Common myeloid progenitor, CD34-positive (primary cell): Measurements from ENCODE around the gene CAMTA1.

Source experiments
- CTCF ChIA-PET: fragments of 350-600 bp; sonication (Branson Sonifier 250); formaldehyde crosslinking; loops from one replicate; lab custom pipeline; 2021; ENCODE audit warnings: antibody characterized with exemption; lab: Charles Lee
- POLR2A ChIA-PET: fragments of 350-600 bp; sonication (Branson Sonifier 250); formaldehyde crosslinking; loops from one replicate; lab custom pipeline; 2021; ENCODE audit warnings: antibody characterized with exemption; lab: Charles Lee
- DNase-seq, 3 donors: peaks; one replicate each; pipeline versions ENCODE4 v3.0.0 to v3.0.0-alpha.2; 2013
- H3K27ac ChIP-seq, 2 experiments: 1 replicate in 1 of 2; 2 replicates in 1 of 2; pipeline ENCODE4 v1.7.0; 2013; ENCODE audit warnings: inconsistent platforms in 2 of 2, low read length in 2 of 2, mild to moderate bottlenecking in 2 of 2, low read depth in 1 of 2, moderate library complexity in 1 of 2; ENCODE audit not compliant: severe bottlenecking in 2 of 2, insufficient read depth in 1 of 2, poor library complexity in 1 of 2
- H3K27me3 ChIP-seq, 5 experiments: replicated peaks in 2 of 5; 1 replicate in 3 of 5; 2 replicates in 2 of 5; pipeline versions ENCODE4 v1.6.1 to v1.7.0; 2013; ENCODE audit warnings: low read length in 4 of 5, mild to moderate bottlenecking in 2 of 5, moderate library complexity in 2 of 5, inconsistent platforms in 1 of 5; ENCODE audit not compliant: insufficient read depth in 5 of 5, control insufficient read depth in 4 of 5
- H3K36me3 ChIP-seq, 4 experiments: 1 replicate in 2 of 4; 2 replicates in 2 of 4; pipeline versions ENCODE4 v1.6.1 to v1.7.0; 2013; ENCODE audit warnings: low read length in 3 of 4, control low read depth in 1 of 4, mild to moderate bottlenecking in 1 of 4; ENCODE audit not compliant: control insufficient read depth in 4 of 4, insufficient read depth in 4 of 4
- H3K4me1 ChIP-seq, 4 experiments: 1 replicate in 3 of 4; 2 replicates in 1 of 4; pipeline versions ENCODE4 v1.6.1 to v1.7.1; 2013; ENCODE audit warnings: low read length in 3 of 4, mild to moderate bottlenecking in 3 of 4, control low read depth in 1 of 4, inconsistent platforms in 1 of 4, moderate library complexity in 1 of 4; ENCODE audit not compliant: control insufficient read depth in 4 of 4, insufficient read depth in 4 of 4; ENCODE audit errors: control extremely low read depth in 1 of 4
- H3K4me3 ChIP-seq, 7 experiments: 1 replicate in 4 of 7; 2 replicates in 3 of 7; pipeline versions ENCODE4 v1.5.1 to v1.7.0; 2013; ENCODE audit warnings: mild to moderate bottlenecking in 7 of 7, low read length in 6 of 7, moderate library complexity in 6 of 7, inconsistent platforms in 2 of 7, low read depth in 2 of 7, control low read depth in 1 of 7; ENCODE audit not compliant: insufficient read depth in 4 of 7, control insufficient read depth in 1 of 7; ENCODE audit errors: extremely low read depth in 1 of 7
- H3K9me3 ChIP-seq, 5 experiments: 1 replicate in 4 of 5; 2 replicates in 1 of 5; pipeline versions ENCODE4 v1.6.1 to v1.7.1; 2013; ENCODE audit warnings: low read length in 4 of 5, mild to moderate bottlenecking in 2 of 5, inconsistent platforms in 1 of 5, low read depth in 1 of 5, moderate library complexity in 1 of 5; ENCODE audit not compliant: control insufficient read depth in 4 of 5, insufficient read depth in 2 of 5; ENCODE audit errors: control extremely low read depth in 1 of 5
- WGBS: methylation state at CpG from one replicate; pipeline ENCODE4 v1.1.5; 2013; ENCODE audit not compliant: insufficient coverage; 5-methylcytosine and 5-hydroxymethylcytosine counted together

The CAMTA1 gene

DNA sequence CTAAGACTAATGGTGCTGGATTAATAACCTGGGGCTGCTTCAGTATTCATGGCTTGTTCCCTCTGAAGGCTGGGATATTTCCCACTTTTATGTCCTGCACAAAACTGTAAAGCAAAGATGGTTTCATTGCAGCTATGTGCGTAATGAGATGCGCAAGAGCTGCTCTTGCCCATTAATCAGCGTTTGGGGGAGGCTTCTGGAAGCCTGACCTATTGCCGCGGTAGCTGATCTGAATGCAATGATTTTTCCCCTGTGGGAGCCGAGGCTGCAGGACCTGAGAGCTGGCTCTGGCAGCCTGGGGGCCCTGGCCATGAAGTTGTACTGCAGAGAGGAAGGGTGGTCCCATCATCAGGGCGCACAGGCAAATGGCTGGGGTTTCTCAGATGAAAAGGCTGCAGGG is 239.8 kb downstream of the CAMTA1 start:
- Histone ChIP-seq H3K27ac (no peak overlapping the region), H3K27me3 (peaks cover 0 to 10% (median 1%) of the 10 kb centered on the region in 5 experiments), H3K36me3 (no peaks in the 10 kb centered on the region), H3K9me3 (no peaks in the 10 kb centered on the region), H3K4me1 (no peaks in the 10 kb centered on the region), H3K4me3 (no peak overlapping the region)
- ChIA-PET POLR2A (interaction anchor here (0.6 kb wide), 1 partner anchor 861 kb away, joined by 3 read pairs; no protein-coding TSS in a partner anchor), CTCF (interaction anchor here (1.4 kb wide), 1 partner anchor 18 kb away, joined by 3 read pairs; no protein-coding TSS in a partner anchor)
- WGBS: 93% methylated on average over 7 of the region's 7 CpGs
- DNase-seq: no peak

DNA sequence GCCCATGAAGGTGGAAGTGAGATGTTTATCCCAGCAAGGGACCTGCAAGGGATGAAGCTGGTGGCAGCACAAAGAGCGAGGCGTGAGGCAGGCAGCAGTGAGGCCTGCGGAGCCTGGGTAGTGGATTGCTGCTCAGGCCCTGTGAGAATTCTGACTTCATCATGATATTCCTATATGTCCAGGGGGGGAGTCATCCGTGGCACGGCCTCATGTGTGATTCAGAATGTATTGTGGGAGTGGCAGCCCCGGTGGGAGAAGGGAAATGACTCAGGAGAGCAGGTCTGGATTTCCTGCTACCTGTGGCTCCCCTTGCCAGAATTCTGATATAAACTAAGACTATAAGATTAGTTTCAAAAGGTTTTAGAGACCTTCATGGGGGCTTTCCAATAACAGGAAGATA is 240.9 kb downstream of the CAMTA1 start:
- H3K27ac ChIP-seq: no peak overlapping the region
- no peaks in the 10 kb centered on the region for H3K9me3 ChIP-seq
- no peaks in the 10 kb centered on the region for H3K36me3 ChIP-seq
- H3K4me1 ChIP-seq: no peaks in the 10 kb centered on the region
- CTCF ChIA-PET: no interaction called here
- no peak overlapping the region for H3K4me3 ChIP-seq
- DNase-seq: no peak
- POLR2A ChIA-PET: no interaction called here
- WGBS: 100% methylated on average over 3 of the region's 6 CpGs
- peaks cover 0 to 4% (median 1%) of the 10 kb centered on the region in 5 experiments for H3K27me3 ChIP-seq

DNA sequence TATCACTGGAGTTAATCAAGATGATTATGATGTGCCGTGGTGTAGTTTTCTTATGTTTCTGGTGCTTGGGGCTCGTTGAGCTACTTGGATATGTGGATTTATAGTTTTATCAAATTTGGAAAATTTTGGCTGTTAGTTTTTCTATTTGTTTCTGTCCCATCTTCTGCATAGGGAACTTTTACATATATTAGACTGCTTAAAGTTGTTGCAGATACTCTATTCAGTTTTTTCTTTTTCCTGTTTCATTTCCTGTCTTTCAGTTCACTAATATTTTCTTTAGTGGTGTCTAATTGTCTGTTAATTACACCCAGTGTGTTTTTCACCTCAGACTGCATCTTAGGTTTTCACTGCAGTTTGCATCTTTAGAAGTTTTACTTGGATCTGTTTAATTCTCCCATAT is 247.7 kb downstream of the CAMTA1 start:
- Histone ChIP-seq H3K4me3 (no peak overlapping the region), H3K4me1 (no peaks in the 10 kb centered on the region), H3K36me3 (no peaks in the 10 kb centered on the region), H3K27me3 (no peaks in the 10 kb centered on the region), H3K9me3 (peaks cover 0 to 8% (median 0%) of the 10 kb centered on the region in 5 experiments), H3K27ac (no peak overlapping the region)
- DNase-seq: no peak
- POLR2A ChIA-PET: no interaction called here
- CTCF ChIA-PET: interaction anchor here (1.5 kb wide), 1 partner anchor 9 kb away, joined by 4 read pairs; no protein-coding TSS in a partner anchor
- WGBS: no CpG with 5 or more reads among the region's 2 CpGs

DNA sequence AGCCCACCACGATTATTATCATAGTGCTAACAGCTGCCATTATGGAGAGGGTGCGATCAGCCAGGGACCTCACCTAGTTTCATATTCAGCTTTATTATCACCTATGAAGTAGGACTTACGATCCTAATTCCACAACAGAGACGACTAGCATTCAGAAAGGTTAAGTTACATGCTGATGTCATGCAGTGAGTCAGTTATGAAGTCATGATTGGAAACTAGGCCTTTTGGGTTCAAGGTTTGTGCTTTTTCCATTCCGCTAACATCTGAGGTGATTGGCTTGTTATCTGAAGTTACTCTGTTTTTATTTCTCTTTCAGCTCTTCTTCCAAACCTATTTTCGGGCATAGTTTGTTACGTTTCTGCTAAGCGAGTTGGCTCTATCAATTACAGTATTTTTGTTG is 251.1 kb downstream of the CAMTA1 start:
- Histone ChIP-seq H3K9me3 (peaks cover 0 to 8% (median 0%) of the 10 kb centered on the region in 5 experiments), H3K36me3 (no peaks in the 10 kb centered on the region), H3K27me3 (no peaks in the 10 kb centered on the region), H3K27ac (no peak overlapping the region), H3K4me3 (no peak overlapping the region), H3K4me1 (no peaks in the 10 kb centered on the region)
- POLR2A ChIA-PET: no interaction called here
- CTCF ChIA-PET: interaction anchor here (1.0 kb wide), 1 partner anchor 172 kb away, joined by 3 read pairs; no protein-coding TSS in a partner anchor
- WGBS: 100% methylated on average over 4 of the region's 8 CpGs
- DNase-seq: no peak

DNA sequence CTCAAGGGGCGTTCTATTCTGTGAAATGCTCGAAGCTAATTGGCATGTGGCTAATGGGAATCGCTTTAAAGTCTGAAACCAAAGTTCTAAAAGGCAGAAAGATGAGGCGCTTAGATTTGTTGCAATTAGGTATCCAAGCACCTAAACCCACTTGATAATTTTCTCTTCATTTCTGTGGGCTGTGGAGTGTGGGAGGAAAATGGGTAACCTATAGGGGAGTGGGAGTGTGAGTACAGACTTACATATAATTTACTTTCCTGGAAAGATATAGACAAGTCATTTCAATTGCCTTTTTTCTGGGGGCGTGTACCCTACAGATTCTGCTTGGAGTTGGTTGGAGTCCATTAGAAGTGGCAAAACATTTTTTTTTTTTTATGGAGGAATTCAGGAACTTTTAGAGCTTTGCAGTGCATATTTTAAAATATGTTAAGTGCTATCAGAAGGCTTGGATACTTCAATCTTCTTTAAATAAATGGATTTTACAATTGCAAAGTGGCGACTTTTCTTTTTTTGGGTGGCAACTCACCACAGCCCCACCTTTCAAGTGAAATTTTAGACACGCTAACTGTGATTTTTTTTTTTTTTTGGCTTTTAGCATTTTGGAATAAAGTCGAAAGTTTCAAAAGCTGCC is 254.5 kb downstream of the CAMTA1 start:
- no peak overlapping the region for H3K27ac ChIP-seq
- ChIA-PET CTCF (interaction anchor here (6.4 kb wide), 1 partner anchor 168 kb away, joined by 51 read pairs; no protein-coding TSS in a partner anchor), POLR2A (no interaction called here)
- WGBS: 90% methylated on average over 2 of the region's 8 CpGs
- no peak for DNase-seq
- H3K4me3 ChIP-seq: no peak overlapping the region
- no peaks in the 10 kb centered on the region for H3K36me3 ChIP-seq
- no peaks in the 10 kb centered on the region for H3K4me1 ChIP-seq
- peaks cover 0 to 3% (median 0%) of the 10 kb centered on the region in 5 experiments for H3K27me3 ChIP-seq
- no peaks in the 10 kb centered on the region for H3K9me3 ChIP-seq

DNA sequence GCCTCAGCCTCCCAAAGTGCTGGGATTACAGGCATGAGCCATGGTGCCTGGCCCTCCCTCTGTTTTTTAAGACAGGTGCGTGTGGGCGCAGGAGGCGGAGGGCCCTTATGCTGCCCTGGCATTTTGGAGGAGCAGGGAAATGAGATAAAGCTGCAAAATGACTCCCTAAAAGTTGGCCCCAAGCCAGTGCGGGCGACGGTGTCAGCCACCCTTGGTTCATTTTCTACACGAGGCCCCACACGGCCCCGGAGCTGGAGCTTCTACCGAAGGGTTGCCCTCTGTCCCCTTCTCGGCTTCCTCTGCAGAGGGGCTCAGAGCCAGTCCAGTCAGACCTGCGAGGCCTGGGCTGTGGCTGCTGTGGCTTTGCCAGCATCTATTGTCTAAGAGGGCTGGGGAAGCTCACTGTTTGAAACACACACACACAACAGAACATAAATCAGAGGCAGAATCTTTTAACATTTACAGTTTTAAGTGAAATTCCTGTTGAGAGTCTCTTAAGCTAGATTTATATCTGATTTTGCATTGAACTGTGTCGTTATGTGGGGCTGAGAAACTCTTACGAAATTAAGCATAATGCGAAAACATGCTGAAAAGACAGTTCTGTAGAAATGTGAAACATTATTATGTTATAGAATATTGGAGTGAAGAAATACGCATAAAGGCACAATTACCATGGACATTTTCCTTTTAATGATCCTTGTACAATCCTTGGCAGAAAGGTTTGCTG is 255.9 kb downstream of the CAMTA1 start:
- Histone ChIP-seq H3K27me3 (peaks cover 0 to 3% (median 2%) of the 10 kb centered on the region in 5 experiments), H3K36me3 (no peaks in the 10 kb centered on the region), H3K27ac (no peak overlapping the region), H3K4me1 (no peaks in the 10 kb centered on the region), H3K4me3 (no peak overlapping the region), H3K9me3 (no peaks in the 10 kb centered on the region)
- POLR2A ChIA-PET: no interaction called here
- DNase-seq: no peak
- CTCF ChIA-PET: interaction anchor here (0.9 to 6.4 kb wide), 7 partner anchors 29 to 607 kb away, joined by 3 to 51 read pairs (median 3); no protein-coding TSS in a partner anchor
- WGBS: 86% methylated on average over 13 of the region's 16 CpGs
